HG02943 (cell line): Measurements from ENCODE around the gene OPRM1.

Source experiments
- ATAC-seq: cut with Tn5 transposase; IDR thresholded peaks from one replicate; pipeline ENCODE4 v1.9.1; 2021; ENCODE audit warnings: mild to moderate bottlenecking, low read depth, moderate library complexity; ENCODE audit not compliant: unreplicated experiment

The OPRM1 gene

GRCh38 chr6:154039231-154039842, at the start of gene OPRM1:
OPRM1 (plus strand) TSS chr6:154039240; CDS start chr6:154039545, 305 bp downstream.
- ATAC-seq = no peak

- ATAC-seq = no peak
These were observed 49.1 kb upstream of the OPRM1 start for GRCh38 chr6:153989989-153990388.

- ATAC-seq = no peak
These were observed 45.0 kb upstream of the OPRM1 start for GRCh38 chr6:153994004-153994403.

- no peak for ATAC-seq
These were observed 44.2 kb upstream of the OPRM1 start for GRCh38 chr6:153994811-153995210.

- no peak for ATAC-seq
These were observed 41.8 kb upstream of the OPRM1 start for GRCh38 chr6:153997221-153997620.

GRCh38 chr6:154001494-154002285, 37.4 kb upstream of the OPRM1 start:
- no peak for ATAC-seq

- ATAC-seq = no peak
These were observed 36.1 kb upstream of the OPRM1 start for GRCh38 chr6:154002894-154003293.

GRCh38 chr6:154010371-154010770, 28.7 kb upstream of the OPRM1 start:
- ATAC-seq = no peak

- no peak for ATAC-seq
These were observed 26.2 kb upstream of the OPRM1 start for GRCh38 chr6:154012852-154013251.

- ATAC-seq = no peak
These were observed 21.3 kb upstream of the OPRM1 start for GRCh38 chr6:154017786-154018185.

- ATAC-seq = no peak
These were observed 8.4 kb upstream of the OPRM1 start for GRCh38 chr6:154030646-154031045.

GRCh38 chr6:154041001-154041400, 2.0 kb downstream of the OPRM1 start:
- ATAC-seq = no peak

GRCh38 chr6:154053141-154053540, 14.1 kb downstream of the OPRM1 start:
- no peak for ATAC-seq

GRCh38 chr6:154056536-154056935, 17.5 kb downstream of the OPRM1 start:
- ATAC-seq = no peak

- no peak for ATAC-seq
These were observed 18.1 kb downstream of the OPRM1 start for GRCh38 chr6:154057098-154057497.

- ATAC-seq = no peak
These were observed 20.1 kb downstream of the OPRM1 start for GRCh38 chr6:154058963-154059680.

- ATAC-seq = no peak
These were observed 21.0 kb downstream of the OPRM1 start for GRCh38 chr6:154060076-154060475.

GRCh38 chr6:154070041-154070440, 31.0 kb downstream of the OPRM1 start:
- no peak for ATAC-seq

- no peak for ATAC-seq
These were observed 31.6 kb downstream of the OPRM1 start for GRCh38 chr6:154070657-154071056.

- no peak for ATAC-seq
These were observed 32.2 kb downstream of the OPRM1 start for GRCh38 chr6:154071236-154071635.

GRCh38 chr6:154071711-154072110, 32.7 kb downstream of the OPRM1 start:
- no peak for ATAC-seq
